Measurements from ENCODE around the gene SLC25A42.

SLC25A42 gene

GRCh38 chr19:19050731-19051130, 13.1 kb upstream of the SLC25A42 start:
- no peak for DNase-seq (ENCODE audit: low spot score)

GRCh38 chr19:19051478-19052213, 12.1 kb upstream of the SLC25A42 start:
- no peak for DNase-seq (ENCODE audit: low spot score)

- DNase-seq (ENCODE audit: low spot score) = no peak
Measured at GRCh38 chr19:19052921-19053320, 10.9 kb upstream of the SLC25A42 start.

- peak; percentile 38 for DNase-seq (ENCODE audit: low spot score)
Measured at GRCh38 chr19:19053508-19054314, 10.1 kb upstream of the SLC25A42 start.

GRCh38 chr19:19054315-19054938, 9.4 kb upstream of the SLC25A42 start:
- DNase-seq (ENCODE audit: low spot score) = no peak

GRCh38 chr19:19054939-19055440, 8.8 kb upstream of the SLC25A42 start:
- DNase-seq (ENCODE audit: low spot score) = no peak

- no peak for DNase-seq (ENCODE audit: low spot score)
Measured at GRCh38 chr19:19055701-19056100, 8.1 kb upstream of the SLC25A42 start.

GRCh38 chr19:19056636-19057275, 7.0 kb upstream of the SLC25A42 start:
- no peak for DNase-seq (ENCODE audit: low spot score)

GRCh38 chr19:19057317-19057716, 6.5 kb upstream of the SLC25A42 start:
- no peak for DNase-seq (ENCODE audit: low spot score)

- no peak for DNase-seq (ENCODE audit: low spot score)
Measured at GRCh38 chr19:19057720-19058119, 6.1 kb upstream of the SLC25A42 start.

GRCh38 chr19:19059018-19059836, 4.6 kb upstream of the SLC25A42 start:
- no peak for DNase-seq (ENCODE audit: low spot score)

GRCh38 chr19:19059837-19060611, 3.8 kb upstream of the SLC25A42 start:
- DNase-seq (ENCODE audit: low spot score) = no peak

GRCh38 chr19:19061506-19061905, 2.3 kb upstream of the SLC25A42 start:
- no peak for DNase-seq (ENCODE audit: low spot score)

GRCh38 chr19:19062454-19063182, 1.2 kb upstream of the SLC25A42 start:
- peak; percentile 26 for DNase-seq (ENCODE audit: low spot score)

GRCh38 chr19:19064098-19064722, 416 bp downstream of the SLC25A42 start:
- DNase-seq (ENCODE audit: low spot score) = no peak

- DNase-seq (ENCODE audit: low spot score) = peak; percentile 3
Measured at GRCh38 chr19:19064811-19065745, 1.3 kb downstream of the SLC25A42 start.

GRCh38 chr19:19067276-19068072, 3.7 kb downstream of the SLC25A42 start:
- DNase-seq (ENCODE audit: low spot score) = no peak
